NCI-H1436 (cell line): Measurements from ENCODE around the gene COTL1.
A peak's percentile ranks its signal among the peaks of the same experiment; 100 is the strongest.

Experiments used
- DNase-seq: peaks from one replicate; lab custom pipeline; 2025; lab: John Stamatoyannopoulos, UW

The COTL1 gene

GRCh38 chr16:84596161-84596560 lies 21.7 kb downstream of the COTL1 start:
- DNase-seq: no peak

- no peak for DNase-seq
Measured at GRCh38 chr16:84595052-84595481, 22.8 kb downstream of the COTL1 start.

GRCh38 chr16:84594725-84595038 lies 23.2 kb downstream of the COTL1 start:
- DNase-seq: no peak

GRCh38 chr16:84593825-84594724 lies 23.8 kb downstream of the COTL1 start:
- DNase-seq: peak; percentile 64

DNA sequence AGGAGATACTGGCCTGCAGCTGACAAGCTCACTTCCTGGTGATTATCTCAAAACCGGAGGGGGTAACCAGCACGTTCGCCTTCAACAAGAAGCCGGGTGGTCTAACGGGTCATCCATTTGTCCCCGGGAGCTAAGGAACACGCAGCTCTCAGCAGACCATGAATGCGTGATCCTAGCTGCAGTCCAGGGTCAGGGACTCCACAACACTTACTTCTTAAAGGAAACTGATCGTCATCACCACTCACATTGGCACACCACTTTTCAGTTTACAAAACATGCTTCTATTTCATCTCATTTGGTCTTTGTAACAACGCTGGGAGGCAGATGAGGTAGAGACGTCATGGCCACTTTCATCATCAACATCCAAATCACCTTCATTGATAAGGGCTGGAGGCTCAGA lies 25.2 kb downstream of the COTL1 start:
- no peak for DNase-seq

DNA sequence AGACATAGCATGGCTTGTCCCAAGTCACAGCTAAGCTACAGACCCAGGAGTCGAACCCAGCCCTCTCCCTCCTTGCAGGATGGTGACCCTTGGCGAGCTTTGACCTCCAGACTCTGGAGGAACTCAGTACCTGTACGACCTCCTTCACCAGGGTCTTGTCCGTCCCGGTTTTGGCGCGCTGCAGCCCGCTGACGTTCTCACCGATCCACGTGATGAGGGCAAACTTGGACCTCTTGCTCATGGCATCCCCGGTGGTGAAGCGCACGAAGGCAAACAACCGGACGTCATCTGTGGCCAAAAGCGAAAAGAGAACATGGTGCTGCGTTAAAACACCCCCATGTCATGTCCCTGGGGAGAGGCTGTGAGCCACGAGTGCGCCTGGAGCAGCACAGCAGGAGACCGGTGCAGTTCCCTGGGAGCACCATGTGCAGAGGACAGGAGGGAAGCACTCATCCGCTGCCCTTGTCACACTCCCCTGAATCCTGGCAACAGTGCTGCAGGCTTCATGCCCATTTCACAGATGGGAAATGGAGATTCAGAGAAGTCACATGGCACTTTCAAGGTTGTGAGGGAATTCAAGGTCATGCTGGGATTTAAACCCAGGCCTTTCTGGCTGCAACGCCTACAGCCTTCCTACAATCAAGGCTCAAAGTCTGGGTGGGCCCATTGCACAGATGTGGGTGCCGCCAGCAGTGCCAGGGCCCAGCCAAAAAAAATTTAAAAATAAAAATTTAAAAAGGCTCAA lies 27.7 kb downstream of the COTL1 start:
- no peak for DNase-seq

DNA sequence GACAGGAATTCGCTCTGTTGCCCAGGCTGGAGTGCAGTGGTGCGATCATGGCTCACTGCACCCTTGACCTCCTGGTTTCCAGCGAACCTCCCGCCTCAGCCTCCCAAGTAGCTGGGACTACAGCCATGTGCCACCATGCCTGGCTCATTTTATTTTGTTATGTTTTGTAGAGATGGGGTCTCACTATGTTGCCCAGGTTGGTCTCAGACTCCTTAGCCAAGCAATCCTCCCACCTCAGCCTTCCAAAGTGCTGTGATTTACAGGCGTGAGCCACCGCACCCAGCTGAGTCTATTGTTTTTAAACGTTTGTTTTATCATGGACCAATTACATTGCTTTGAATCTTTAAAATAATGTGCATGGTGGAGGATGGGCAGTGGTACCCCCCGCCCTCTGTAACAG lies 28.9 kb downstream of the COTL1 start:
- DNase-seq: no peak

- DNase-seq: peak; percentile 75
Measured at GRCh38 chr16:84585886-84586285, 32.0 kb downstream of the COTL1 start.

GRCh38 chr16:84585467-84585866 lies 32.4 kb downstream of the COTL1 start:
- DNase-seq: no peak

DNA sequence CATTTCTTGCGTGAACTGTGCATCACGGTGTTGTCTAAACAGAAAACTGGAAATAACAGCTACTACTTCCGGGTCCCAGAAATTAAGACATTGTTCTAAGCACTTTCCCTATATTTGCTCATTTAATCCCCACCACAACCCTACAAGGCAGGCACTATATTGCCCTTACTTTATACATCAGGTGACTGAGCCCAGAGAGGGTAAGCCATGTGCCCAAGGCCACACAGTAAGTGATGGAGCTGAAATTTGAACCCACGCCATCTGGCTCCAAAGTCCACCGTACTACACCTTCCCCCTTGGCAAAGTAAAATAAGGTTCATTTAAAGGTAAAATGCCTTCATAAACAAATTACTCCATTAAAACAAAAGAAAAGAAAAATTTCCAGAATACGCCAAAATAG lies 33.2 kb downstream of the COTL1 start:
- DNase-seq: no peak

DNA sequence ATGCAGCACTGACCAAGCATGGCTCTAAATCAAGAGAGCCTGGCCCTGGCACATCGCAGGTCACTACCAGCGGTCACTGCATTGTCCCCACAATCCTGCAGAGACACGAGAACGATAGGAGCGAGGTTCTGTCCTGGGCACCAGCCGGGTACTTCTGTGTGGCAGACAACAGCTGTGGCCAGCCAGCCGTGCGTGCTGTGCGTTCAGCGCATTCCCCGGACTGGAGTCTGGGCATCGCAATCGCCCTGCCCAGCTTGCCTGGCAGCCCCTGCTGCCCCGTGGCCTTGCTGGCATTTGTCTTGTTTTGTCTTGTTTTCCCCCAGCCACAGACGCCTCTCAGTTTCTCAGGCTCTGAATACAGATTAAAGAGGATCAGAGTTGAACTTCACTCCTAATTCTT lies 33.9 kb downstream of the COTL1 start:
- DNase-seq: no peak

DNA sequence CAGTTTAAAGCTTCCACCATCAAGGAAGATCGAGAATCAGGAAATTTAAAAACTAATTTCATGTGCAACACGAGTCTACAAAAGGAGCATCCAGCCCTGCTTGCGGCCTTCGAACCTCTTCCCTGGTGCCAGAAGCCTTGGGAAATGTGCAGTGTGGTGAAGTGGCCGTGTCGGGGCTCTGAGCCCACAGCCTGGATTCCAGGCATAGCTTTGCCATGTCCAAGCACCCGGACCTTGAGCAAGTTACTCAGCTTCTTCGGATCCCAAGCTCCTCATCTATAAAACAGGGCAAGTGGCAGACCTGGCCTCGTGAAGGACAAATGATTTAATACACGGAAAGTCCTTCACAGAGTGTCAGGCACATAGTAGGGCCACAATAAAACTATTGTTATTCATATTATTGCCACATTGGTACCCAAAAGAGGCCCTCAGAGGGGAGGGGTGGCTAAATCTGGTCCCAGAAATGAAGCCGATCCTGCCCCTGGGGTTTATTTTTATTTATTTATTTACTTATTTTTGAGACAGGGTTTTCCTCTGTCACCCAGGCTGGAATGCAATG lies 34.8 kb downstream of the COTL1 start:
- no peak for DNase-seq

GRCh38 chr16:84581158-84581557 lies 36.7 kb downstream of the COTL1 start:
- no peak for DNase-seq

GRCh38 chr16:84579936-84580335 lies 37.9 kb downstream of the COTL1 start:
- DNase-seq: no peak

- DNase-seq: no peak
Measured at GRCh38 chr16:84578538-84579126, 39.2 kb downstream of the COTL1 start.

- DNase-seq: no peak
Measured at GRCh38 chr16:84577034-84577803, 40.7 kb downstream of the COTL1 start.

DNA sequence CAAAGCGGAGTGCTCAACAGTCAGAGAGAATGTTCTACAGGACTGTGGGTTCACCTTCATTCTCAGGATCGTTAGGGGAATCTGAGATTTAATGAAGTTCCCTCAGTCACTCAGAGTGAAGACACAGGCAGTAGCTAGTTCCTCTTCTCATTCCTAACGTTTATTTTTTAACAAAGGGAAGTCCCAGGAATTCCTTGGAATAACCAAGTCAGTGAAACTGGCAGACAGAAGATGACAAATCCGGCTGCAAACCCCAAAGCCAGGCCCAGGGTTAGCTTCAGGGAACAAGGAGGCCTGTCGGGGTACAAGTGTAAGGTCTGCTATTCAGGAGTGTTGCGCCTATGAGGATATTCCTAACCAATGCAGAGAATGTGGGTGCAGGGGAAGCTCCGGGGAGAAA lies 42.0 kb downstream of the COTL1 start:
- DNase-seq: no peak

GRCh38 chr16:84574191-84574590 lies 43.7 kb downstream of the COTL1 start:
- DNase-seq: peak; percentile 85

DNA sequence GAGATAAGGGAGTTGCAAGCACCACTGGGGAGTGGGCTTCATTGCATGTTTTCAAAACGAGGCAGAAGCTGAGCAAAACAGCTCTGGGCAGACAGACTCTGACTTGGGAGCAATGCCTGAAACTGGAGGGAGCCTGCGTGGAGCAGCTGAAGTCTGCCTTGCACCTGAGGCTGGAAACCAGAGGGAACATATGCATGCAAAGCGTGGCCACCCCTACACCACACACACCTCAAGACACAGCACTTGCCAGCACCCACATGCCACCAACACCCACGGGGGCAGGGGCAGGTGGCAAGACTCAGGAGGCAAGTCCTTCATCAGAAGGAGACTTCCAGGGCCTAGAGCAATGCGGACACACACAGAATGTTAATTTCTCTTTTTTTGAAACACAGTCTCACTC lies 45.8 kb downstream of the COTL1 start:
- DNase-seq: no peak

GRCh38 chr16:84571506-84571905 lies 46.4 kb downstream of the COTL1 start:
- no peak for DNase-seq

- no peak for DNase-seq
Measured at GRCh38 chr16:84570739-84571403, 47.0 kb downstream of the COTL1 start.
